DND-41 (cell line): ENCODE results near the gene RABEP1.
"Not testable (repeated sequence)": the region's sequence is repeated elsewhere in the genome, so short reads cannot be mapped to it uniquely, and the experiment has no call there.

ENCODE experiments used
- ATAC-seq: fragments of 200-7000 bp; cut with Tn5 transposase; 3 replicates; pipeline ENCODE4 v1.9.1; 2021; ENCODE audit warnings: low read depth; ENCODE audit not compliant: insufficient read depth
- DNase-seq: peaks from one replicate; pipeline ENCODE4 v3.0.0-alpha.2; 2020
- H2AFZ ChIP-seq: 2 replicates; pipeline ENCODE4 v1.6.0; 2012; ENCODE audit warnings: low read depth, low read length
- H3K27ac ChIP-seq: 2 replicates; pipeline ENCODE4 v1.5.1; 2012; ENCODE audit warnings: low read length, inconsistent platforms
- H3K27me3 ChIP-seq: fragments of 200-600 bp; sonication (generic); 2 replicates; pipeline ENCODE4 v1.6.0; 2012; ENCODE audit warnings: low read length, mild to moderate bottlenecking, inconsistent platforms; ENCODE audit not compliant: insufficient read depth, poor library complexity
- H3K36me3 ChIP-seq: 2 replicates; pipeline ENCODE4 v1.5.1; 2012; ENCODE audit warnings: low read length, inconsistent platforms; ENCODE audit not compliant: insufficient read depth
- H3K4me1 ChIP-seq: 2 replicates; pipeline ENCODE4 v1.5.1; 2012; ENCODE audit warnings: mild to moderate bottlenecking, low read length; ENCODE audit not compliant: insufficient read depth
- H3K4me2 ChIP-seq: 2 replicates; pipeline ENCODE4 v1.6.0; 2012; ENCODE audit warnings: mild to moderate bottlenecking, moderate library complexity, low read length, inconsistent platforms; ENCODE audit not compliant: insufficient read depth
- H3K4me3 ChIP-seq, 2 experiments: fragments of 200-600 bp in 1 of 2; shearing (Covaris generic) in 1 of 2; 2 replicates each; pipeline ENCODE4 v1.5.1; 2012 to 2016; ENCODE audit warnings: inconsistent platforms in 2 of 2, low read length in 2 of 2, mild to moderate bottlenecking in 2 of 2, low read depth in 1 of 2, moderate library complexity in 1 of 2
- H3K79me2 ChIP-seq: 2 replicates; pipeline ENCODE4 v1.6.0; 2012; ENCODE audit warnings: low read length, inconsistent platforms; ENCODE audit not compliant: insufficient read depth
- H3K9ac ChIP-seq: 2 replicates; pipeline ENCODE4 v1.6.0; 2012; ENCODE audit warnings: low read depth, mild to moderate bottlenecking, inconsistent platforms, low read length, moderate library complexity
- H3K9me3 ChIP-seq: 2 replicates; pipeline ENCODE4 v1.5.1; 2012; ENCODE audit warnings: low read length, moderate library complexity, mild to moderate bottlenecking, inconsistent platforms; ENCODE audit not compliant: insufficient read depth, severe bottlenecking
- H4K20me1 ChIP-seq: 2 replicates; pipeline ENCODE4 v1.6.0; 2012; ENCODE audit warnings: low read length; ENCODE audit not compliant: insufficient read depth
- CTCF ChIP-seq: IDR thresholded peaks from 2 replicates; pipeline ENCODE4 v1.5.1; 2012; ENCODE audit warnings: borderline replicate concordance, low read length, moderate library complexity, mild to moderate bottlenecking; ENCODE audit not compliant: poor library complexity, severe bottlenecking; ENCODE audit errors: extremely low read depth
- EZH2 ChIP-seq: IDR thresholded peaks from 3 replicates; pipeline ENCODE4 v1.6.1; 2012; ENCODE audit warnings: borderline replicate concordance, low read depth, mild to moderate bottlenecking, moderate library complexity, low read length, inconsistent platforms; ENCODE audit not compliant: severe bottlenecking

Gene RABEP1

DNA sequence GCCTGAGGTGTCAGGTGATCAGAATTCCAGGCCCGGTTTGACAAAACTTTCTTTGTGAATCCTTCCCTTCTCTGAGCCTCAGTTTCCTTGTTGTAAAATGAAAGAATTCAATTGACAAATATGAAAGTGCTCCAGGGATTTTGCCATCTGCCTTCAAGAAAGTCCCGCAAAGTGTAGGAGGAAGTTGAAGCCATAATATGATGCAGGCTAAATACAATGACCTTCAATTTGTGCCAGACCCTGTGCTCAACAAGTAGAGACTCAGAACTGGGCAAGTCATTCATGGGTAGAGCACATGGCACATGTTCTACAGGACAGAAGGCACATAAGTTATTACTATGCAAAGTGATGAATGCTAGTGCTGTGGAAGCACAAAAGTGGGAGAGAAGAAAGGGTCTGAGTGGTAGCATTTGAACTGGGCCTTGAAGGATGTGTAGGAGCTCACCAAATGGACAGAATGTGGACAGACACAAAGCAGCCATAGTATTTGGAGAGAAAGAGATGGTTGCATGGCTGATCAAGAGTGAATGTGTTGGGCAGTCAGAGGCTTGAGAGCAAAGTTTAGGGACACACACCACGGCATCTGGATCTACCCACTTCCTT, 45.0 kb upstream of the RABEP1 start:
- ATAC-seq: no peak
- TF ChIP-seq EZH2 (no peak), CTCF (no peak)
- H3K9me3 ChIP-seq: no peaks in the 10 kb centered on the region
- DNase-seq: no peak
- H4K20me1 ChIP-seq: no peaks in the 10 kb centered on the region
- H3K36me3 ChIP-seq: peaks cover 7% of the 10 kb centered on the region; the same call in 1 of the 2 replicates
- H3K27ac ChIP-seq: no peak overlapping the region; the same call in 1 of the 2 replicates
- H3K27me3 ChIP-seq: no peaks in the 10 kb centered on the region
- no peaks in the 10 kb centered on the region for H3K79me2 ChIP-seq
- H3K9ac ChIP-seq: no peak overlapping the region
- H2AFZ ChIP-seq: no peak overlapping the region
- H3K4me3 ChIP-seq: no peak overlapping the region
- no peaks in the 10 kb centered on the region for H3K4me1 ChIP-seq
- H3K4me2 ChIP-seq: no peak overlapping the region

- no peak overlapping the region for H3K4me2 ChIP-seq
- peaks cover 7% of the 10 kb centered on the region; the same call in 1 of the 2 replicates for H3K36me3 ChIP-seq
- DNase-seq (peak; percentile 42), ATAC-seq (peak; percentile 54; the same call in 1 of the 3 replicates)
- H3K79me2 ChIP-seq: no peaks in the 10 kb centered on the region
- H3K9me3 ChIP-seq: no peaks in the 10 kb centered on the region
- no peaks in the 10 kb centered on the region for H3K27me3 ChIP-seq
- no peaks in the 10 kb centered on the region for H3K4me1 ChIP-seq
- no peaks in the 10 kb centered on the region for H4K20me1 ChIP-seq
- H2AFZ ChIP-seq: no peak overlapping the region
- H3K9ac ChIP-seq: no peak overlapping the region
- H3K27ac ChIP-seq: no peak overlapping the region; the same call in 1 of the 2 replicates
- H3K4me3 ChIP-seq: no peak overlapping the region
- no peak for TF ChIP-seq EZH2
- peak; percentile 69 for TF ChIP-seq CTCF
Observed at GRCh38 chr17:5237541-5238016, 44.5 kb upstream of the RABEP1 start.

DNA sequence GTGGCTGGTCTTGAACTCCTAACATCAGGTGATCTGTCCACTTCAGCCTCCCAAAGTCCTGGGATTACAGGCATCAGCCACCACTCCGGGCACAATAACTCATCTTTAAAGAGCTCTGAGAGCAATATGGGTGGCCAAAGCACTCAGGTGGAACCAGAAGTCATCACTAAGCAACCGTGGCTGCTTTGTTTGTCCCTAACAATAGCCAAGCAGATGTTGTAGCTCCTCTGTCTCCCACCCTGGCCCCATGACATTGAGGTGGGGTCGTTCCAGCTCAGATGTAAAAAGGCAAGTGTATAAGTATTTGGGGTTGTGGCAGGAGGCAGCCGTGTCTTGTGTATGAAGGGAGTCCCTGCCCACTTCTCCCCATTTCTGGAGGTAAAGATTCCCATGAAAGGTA, 43.8 kb upstream of the RABEP1 start:
- Histone ChIP-seq H3K4me1 (no peaks in the 10 kb centered on the region), H3K9me3 (no peaks in the 10 kb centered on the region), H3K27me3 (no peaks in the 10 kb centered on the region), H3K9ac (no peak overlapping the region), H2AFZ (no peak overlapping the region), H3K4me2 (no peak overlapping the region), H3K79me2 (no peaks in the 10 kb centered on the region), H4K20me1 (no peaks in the 10 kb centered on the region), H3K4me3 (no peak overlapping the region), H3K36me3 (peaks cover 7% of the 10 kb centered on the region; the same call in 1 of the 2 replicates), H3K27ac (no peak overlapping the region)
- no peak for TF ChIP-seq CTCF
- no peak for ATAC-seq
- no peak for DNase-seq

DNA sequence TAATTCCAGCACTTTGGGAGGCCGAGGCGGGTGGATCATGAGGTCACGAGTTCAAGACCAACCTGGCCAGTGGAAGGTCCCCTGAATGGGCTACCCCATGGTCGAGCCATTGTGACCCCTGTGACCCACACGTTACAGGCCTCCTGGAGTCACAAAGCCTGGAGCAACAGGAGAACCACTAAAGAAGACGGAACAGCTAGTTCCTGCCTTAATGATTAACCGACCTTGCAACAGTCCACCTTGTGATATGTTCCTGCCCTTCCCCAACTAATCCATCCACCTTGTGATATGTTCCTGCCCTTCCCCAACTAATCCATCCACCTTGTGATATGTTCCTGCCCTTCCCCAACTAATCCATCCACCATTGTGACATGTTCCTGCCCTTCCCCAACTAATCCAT, 42.3 kb upstream of the RABEP1 start:
- not testable (repeated sequence) for H3K9me3 ChIP-seq, H3K4me1 ChIP-seq, H4K20me1 ChIP-seq, H3K9ac ChIP-seq, H3K79me2 ChIP-seq, ATAC-seq, DNase-seq, H2AFZ ChIP-seq, H3K4me2 ChIP-seq, H3K36me3 ChIP-seq, H3K27me3 ChIP-seq, H3K4me3 ChIP-seq, H3K27ac ChIP-seq
